GM12873 (cell line): ENCODE measurements around the gene ATF7.

Source experiments
- TF ChIP-seq, protein P1 (sequence below): IDR thresholded peaks from 2 replicates; pipeline ENCODE4 v1.5.1; 2012; ENCODE audit warnings: low read depth, mild to moderate bottlenecking, moderate library complexity, low read length, control low read depth; ENCODE audit not compliant: insufficient read depth; ENCODE audit errors: missing control alignments

ATF7 gene

DNA sequence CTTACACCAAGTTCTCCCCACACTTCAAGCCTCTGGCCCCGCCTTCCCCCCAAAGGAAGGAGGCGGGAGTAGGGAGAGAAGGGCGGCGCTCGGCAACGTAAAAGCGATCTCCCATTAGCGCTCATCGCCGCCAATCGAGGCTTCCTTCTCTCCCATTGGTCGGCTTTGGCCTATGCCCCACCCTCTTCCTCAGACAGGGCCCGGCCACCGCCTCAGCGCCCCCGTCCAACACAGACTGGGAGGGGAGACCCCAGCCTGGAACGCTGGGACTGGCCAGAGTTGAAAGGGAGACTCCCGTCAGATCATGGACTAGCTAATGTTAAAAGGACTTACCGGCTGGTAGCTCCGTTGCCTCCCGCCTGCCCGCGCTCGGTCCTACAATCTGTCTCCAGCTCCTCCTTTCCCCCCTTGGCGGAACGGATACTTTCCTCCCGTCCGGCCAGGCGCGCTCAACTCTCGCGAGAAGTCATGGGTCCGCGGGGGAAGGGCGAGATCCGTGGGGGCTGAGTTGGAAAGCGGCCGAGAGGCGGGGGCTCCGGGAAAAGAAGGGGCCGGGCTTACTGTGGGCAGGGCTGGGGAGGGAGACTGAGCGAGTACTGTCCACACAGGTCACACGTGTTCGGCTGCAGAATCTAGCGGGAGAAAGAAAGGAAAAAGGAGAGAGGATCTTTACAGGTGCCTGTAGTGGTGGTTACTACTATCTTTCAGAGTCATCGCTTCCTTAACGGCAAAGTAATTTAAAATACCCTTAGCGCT lies at the start of gene ATF7:
Gene ATF7 (minus strand): TSS at position 437 of the 756 bp plus-strand sequence. CDS start 25,382 bp downstream, outside the sequence.
- TF ChIP-seq, protein P1, sequence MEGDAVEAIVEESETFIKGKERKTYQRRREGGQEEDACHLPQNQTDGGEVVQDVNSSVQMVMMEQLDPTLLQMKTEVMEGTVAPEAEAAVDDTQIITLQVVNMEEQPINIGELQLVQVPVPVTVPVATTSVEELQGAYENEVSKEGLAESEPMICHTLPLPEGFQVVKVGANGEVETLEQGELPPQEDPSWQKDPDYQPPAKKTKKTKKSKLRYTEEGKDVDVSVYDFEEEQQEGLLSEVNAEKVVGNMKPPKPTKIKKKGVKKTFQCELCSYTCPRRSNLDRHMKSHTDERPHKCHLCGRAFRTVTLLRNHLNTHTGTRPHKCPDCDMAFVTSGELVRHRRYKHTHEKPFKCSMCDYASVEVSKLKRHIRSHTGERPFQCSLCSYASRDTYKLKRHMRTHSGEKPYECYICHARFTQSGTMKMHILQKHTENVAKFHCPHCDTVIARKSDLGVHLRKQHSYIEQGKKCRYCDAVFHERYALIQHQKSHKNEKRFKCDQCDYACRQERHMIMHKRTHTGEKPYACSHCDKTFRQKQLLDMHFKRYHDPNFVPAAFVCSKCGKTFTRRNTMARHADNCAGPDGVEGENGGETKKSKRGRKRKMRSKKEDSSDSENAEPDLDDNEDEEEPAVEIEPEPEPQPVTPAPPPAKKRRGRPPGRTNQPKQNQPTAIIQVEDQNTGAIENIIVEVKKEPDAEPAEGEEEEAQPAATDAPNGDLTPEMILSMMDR: no peak

DNA sequence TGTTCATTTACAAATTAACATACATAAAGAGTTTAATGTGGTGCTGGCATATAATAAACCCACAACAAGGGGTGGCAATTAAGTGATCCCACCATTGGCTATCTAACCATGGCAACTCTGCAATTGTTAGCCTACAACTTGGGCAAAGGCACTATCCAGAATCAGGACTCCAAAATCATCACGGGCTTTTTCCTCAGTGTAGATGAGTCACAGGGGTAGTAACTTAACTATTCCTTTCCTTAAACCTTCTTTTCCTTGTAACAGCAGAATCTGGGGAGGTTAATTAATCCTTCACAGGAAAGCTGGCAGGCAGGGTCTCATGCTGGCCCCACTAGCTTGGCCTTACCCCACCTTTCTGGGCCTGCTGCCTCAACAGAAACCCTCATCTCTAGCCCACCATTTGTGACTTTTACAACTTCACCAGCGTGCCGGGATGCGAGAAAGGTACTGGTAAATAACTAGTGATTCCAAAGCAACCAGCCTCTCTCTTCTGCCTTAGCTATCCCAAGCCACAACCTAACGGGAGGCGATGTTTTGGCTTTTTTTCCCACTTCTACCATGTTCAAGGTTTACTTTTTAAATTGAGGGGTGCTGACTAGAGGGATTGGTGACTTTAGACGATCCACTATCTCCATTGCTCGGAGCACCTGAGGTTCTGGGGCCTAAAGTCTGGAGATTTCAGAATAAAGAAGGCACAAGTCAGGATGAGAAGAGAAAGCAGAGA lies 49.0 kb upstream of the ATF7 start:
- TF ChIP-seq, protein P1: no peak

DNA sequence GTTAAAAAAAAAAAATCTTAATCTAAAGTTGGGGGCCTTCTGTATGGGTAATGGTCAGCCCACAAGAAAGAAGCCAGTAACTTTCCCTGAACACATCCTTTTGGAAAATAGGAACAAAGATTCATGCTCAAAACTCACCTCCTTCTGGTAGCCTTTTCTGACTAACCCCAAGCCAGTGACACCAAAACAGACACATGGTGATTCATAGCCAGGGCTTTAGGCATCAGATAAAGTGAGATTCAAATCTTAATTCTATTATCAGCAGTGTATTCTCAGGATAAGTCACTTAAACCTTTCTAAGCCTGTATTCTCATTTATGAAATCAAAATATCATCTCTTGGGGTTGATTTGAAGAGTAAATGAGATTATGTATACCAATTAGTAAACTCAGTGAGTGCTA lies 44.8 kb upstream of the ATF7 start:
- TF ChIP-seq, protein P1: no peak

DNA sequence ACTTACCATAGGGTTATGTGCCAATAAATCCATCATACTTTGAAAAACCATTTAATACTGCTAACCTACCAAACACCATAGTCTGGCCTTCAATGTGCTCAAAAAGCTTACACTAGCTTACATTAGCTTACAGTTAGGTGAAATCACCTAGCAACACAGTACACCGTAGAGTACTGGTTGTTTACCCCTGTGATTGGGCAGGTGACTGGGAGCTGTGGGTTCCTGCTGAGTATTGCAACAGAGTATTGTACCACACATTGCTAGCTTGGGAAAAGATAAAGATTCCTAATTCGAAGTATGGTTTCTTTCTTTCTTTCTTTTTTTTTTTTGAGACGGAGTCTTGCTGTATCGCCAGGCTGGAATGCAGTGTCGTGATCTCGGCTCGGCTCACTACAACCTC lies 44.1 kb upstream of the ATF7 start:
- TF ChIP-seq, protein P1: no peak

DNA sequence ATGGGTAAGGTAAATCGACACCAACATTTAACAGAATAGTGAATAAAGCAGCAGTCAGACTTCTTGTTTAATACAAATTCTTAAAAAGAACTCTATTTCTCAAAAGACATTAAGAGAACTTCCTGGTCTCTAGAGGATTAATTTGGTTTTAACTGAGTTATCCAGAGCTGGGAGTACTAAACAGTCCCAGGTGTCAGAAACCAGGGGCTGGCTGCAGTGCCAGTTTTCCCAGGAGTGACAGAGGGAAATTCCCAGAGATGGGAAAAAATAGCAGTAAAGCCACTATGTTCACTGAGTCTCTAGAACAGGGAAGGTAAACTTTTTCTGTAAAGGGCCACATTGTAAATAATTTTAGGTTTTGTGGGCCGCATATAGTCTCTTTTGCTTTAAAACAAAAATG lies 40.9 kb upstream of the ATF7 start:
- TF ChIP-seq, protein P1: no peak

DNA sequence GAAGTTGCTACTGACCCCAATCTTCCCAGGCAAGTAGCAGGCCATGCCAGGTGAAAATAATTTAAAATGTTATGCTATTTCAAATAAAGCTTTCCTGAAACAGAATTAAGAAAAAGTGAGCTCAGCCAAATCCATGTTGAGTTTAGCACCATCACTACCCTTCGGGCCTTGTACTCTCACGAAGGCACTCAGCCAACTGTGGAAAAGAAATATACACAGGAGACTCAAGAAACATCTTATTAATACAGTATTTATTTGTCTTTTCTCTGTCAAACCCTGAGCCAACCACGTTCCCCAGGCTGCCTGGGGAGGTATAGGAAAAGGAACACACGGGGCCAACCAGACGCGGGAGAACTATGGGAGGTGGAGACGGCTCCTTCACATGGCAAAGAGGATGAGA lies 38.8 kb upstream of the ATF7 start:
- TF ChIP-seq, protein P1: no peak

DNA sequence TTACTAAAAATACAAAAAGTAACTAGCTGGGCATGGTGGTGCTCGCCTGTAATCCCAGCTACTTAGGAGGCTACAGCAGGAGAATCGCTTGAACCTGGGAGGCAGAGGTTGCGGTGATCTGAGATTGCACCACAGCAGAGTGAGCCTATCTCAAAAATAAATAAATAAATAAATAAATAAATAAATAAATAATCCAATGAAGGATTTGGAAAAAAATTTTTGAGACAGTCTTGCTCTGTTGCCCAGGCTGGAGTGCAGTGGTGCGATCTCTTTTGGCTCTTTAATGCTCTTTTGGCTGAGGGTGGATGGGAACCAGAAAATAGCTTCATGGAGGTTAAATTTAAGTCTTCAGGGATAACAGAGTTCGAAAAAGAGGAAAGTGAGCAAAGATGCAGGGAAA lies 38.0 kb upstream of the ATF7 start:
- TF ChIP-seq, protein P1: no peak
